ENCODE results near the gene NCKAP5.

Gene NCKAP5

DNA sequence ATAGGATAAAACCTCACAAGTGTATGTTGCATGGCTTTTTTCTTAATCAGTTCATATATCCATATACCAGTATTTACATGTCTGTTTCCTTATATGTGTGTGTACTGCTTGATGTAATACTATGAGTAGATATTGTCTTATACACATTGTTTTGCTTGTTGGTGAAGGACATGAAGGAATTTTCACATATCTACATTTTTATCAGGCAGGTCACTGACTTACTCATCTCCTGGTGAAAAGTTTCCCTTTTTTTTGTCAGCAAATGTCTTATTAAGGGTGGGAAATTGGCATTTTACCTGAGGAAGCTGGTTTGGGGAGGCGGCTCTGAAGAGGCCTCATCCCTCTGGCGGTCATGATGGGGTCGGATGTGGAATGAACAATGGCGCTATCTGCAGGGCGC lies 836.8 kb downstream of the NCKAP5 start:
- DNase-seq (ENCODE audit: low read depth), result peak; percentile 2
- no peak overlapping the region for H3K4me3 ChIP-seq (ENCODE audit: low read length)
- TF ChIP-seq, protein P1, sequence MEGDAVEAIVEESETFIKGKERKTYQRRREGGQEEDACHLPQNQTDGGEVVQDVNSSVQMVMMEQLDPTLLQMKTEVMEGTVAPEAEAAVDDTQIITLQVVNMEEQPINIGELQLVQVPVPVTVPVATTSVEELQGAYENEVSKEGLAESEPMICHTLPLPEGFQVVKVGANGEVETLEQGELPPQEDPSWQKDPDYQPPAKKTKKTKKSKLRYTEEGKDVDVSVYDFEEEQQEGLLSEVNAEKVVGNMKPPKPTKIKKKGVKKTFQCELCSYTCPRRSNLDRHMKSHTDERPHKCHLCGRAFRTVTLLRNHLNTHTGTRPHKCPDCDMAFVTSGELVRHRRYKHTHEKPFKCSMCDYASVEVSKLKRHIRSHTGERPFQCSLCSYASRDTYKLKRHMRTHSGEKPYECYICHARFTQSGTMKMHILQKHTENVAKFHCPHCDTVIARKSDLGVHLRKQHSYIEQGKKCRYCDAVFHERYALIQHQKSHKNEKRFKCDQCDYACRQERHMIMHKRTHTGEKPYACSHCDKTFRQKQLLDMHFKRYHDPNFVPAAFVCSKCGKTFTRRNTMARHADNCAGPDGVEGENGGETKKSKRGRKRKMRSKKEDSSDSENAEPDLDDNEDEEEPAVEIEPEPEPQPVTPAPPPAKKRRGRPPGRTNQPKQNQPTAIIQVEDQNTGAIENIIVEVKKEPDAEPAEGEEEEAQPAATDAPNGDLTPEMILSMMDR (IDR thresholded peaks at IDR 0.05; ENCODE audit: insufficient read depth, low read depth, low read length, missing control alignments), result no peak

DNA sequence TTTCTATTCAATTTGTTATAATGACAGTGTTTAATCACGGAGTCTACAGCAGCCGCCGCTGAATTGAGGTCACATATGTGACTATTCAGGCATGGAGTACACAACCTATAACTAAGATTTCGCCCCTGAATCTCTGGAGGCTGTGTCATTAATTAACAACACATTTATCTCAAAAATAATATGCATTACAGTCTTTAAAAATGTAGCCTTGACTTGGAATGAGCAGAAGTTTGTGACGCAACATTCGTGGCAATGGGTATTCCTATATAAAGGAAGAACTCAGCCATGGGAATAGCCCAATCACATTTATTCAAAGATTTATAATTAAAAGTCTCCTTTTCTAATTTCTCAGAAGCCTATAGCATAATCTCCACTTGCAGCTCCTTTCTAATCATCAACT lies 837.7 kb downstream of the NCKAP5 start:
- DNase-seq (ENCODE audit: low read depth), result no peak
- TF ChIP-seq, protein P1 (IDR thresholded peaks at IDR 0.05; ENCODE audit: insufficient read depth, low read depth, low read length, missing control alignments), result no peak
- H3K4me3 ChIP-seq (ENCODE audit: low read length), result no peak overlapping the region

DNA sequence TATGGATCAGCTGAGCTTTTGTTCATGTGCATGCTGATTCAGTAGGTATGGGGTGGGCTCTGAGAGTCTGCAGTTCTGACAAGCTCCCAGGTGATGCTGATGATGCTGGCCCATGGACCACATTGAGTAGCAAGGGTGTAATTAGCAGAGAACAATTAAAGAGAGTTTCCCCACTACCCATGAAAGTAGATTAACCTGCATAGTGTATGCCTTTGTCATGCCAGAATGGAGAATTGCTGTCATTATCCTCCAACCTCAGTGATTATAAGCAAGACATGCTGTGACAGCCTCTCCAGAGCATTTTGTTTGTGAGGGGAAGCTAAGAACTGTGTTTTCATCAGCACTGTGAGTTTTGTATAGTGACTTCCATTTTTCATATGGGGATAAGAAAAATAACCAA lies 838.7 kb downstream of the NCKAP5 start:
- TF ChIP-seq, protein P1 (IDR thresholded peaks at IDR 0.05; ENCODE audit: insufficient read depth, low read depth, low read length, missing control alignments), result no peak
- DNase-seq (ENCODE audit: low read depth), result no peak
- H3K4me3 ChIP-seq (ENCODE audit: low read length), result no peak overlapping the region

DNA sequence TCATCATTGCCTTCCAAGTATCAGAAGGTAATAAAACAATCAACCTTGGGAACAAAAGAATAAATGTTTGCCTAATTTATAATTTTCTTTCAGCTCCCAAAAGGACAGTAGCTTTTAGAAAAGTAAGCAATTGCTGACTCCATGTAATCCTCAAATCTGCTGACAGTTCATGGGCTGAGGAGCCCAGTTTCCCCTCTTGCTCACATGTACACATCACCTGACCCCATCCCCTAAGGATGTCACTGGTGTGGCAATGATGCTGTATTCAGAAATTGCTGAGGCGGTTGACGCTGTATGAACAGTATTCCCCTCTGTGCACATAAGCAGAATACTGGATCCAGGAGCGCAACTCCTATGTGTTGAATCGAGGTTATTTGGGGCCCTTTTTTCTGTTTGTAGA lies 842.1 kb downstream of the NCKAP5 start:
- TF ChIP-seq, protein P1 (IDR thresholded peaks at IDR 0.05; ENCODE audit: insufficient read depth, low read depth, low read length, missing control alignments), result no peak
- DNase-seq (ENCODE audit: low read depth), result no peak
- no peak overlapping the region for H3K4me3 ChIP-seq (ENCODE audit: low read length)

GRCh38 chr2:132725748-132726147 lies 842.5 kb downstream of the NCKAP5 start:
- no peak overlapping the region for H3K4me3 ChIP-seq (ENCODE audit: low read length)
- TF ChIP-seq, protein P1 (IDR thresholded peaks at IDR 0.05; ENCODE audit: insufficient read depth, low read depth, low read length, missing control alignments), result no peak
- no peak for DNase-seq (ENCODE audit: low read depth)

DNA sequence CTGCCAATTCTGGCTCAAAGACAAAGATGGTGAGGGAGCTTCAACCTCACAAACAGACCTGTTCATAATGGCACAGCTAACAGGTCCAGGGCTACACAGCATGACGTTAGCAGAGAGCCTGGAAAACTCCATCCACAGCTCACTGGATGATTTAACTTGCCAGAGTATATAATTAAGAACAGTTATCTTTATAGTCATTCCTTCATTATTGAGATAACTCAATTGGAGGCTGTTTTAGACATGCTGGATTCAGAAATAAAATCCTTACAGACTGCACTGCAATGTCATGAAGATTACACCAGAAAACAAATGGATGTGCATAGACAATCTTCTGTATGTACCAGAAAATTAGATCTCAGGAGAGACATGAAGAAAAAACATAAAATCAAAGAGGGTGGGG lies 843.1 kb downstream of the NCKAP5 start:
- TF ChIP-seq, protein P1 (IDR thresholded peaks at IDR 0.05; ENCODE audit: insufficient read depth, low read depth, low read length, missing control alignments), result no peak
- no peak overlapping the region for H3K4me3 ChIP-seq (ENCODE audit: low read length)

DNA sequence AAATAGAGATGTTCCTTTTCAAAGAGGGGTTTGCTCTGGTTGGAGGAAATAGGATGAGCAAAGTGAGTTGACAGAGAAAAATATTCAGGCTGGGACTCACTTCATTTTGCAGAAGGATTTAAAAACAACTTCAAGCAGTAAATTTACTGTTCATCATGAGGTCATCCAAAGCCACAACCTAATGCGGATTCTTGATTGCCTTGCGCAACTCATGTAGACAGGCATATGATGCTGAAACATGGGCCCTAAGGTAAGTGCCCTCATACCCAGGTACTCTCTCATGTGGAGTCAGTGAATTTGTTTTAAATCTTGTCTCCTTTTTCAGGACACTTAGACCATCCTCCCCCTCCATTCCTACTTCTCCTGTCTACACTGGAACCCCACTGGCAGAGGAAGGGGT lies 846.3 kb downstream of the NCKAP5 start:
- H3K4me3 ChIP-seq (ENCODE audit: low read length), result no peak overlapping the region
- DNase-seq (ENCODE audit: low read depth), result no peak
- TF ChIP-seq, protein P1 (IDR thresholded peaks at IDR 0.05; ENCODE audit: insufficient read depth, low read depth, low read length, missing control alignments), result no peak

More for the DNA sequence above, 843.1 kb downstream of the NCKAP5 start:
- no peak for DNase-seq (ENCODE audit: low read depth)
